ENCODE measurements around the gene ACBD6.

GRCh38 chr1:180525715-180526039 lies 23.3 kb upstream of the ACBD6 start:
- TF ChIP-seq CTCF (tag by site-specific recombination; IDR thresholded peaks at IDR 0.05) (no peak), HOXA7 (CRISPR knock-in tag; IDR thresholded peaks at IDR 0.05; ENCODE audit: borderline replicate concordance) (no peak), ZNF585B (tag by site-specific recombination; IDR thresholded peaks at IDR 0.05) (no peak), ZNF214 (tag by site-specific recombination; IDR thresholded peaks at IDR 0.05; ENCODE audit: borderline replicate concordance) (no peak), ATF2 (tag by site-specific recombination; IDR thresholded peaks at IDR 0.05; ENCODE audit: low read depth) (no peak)

Data from HEK293 (cell line).